AG09309 (cell line): ENCODE data around the gene PHF2.
"Not testable (repeated sequence)": the region's sequence is repeated elsewhere in the genome, so short reads cannot be mapped to it uniquely, and the experiment has no call there.

Source experiments
- DNase-seq: peaks from one replicate; pipeline ENCODE4 v3.0.0-alpha.2; 2010; ENCODE audit warnings: low read depth
- H3K4me3 ChIP-seq: 2 replicates; pipeline ENCODE4 v1.5.1; 2011; ENCODE audit warnings: mild to moderate bottlenecking, low read depth, low read length, moderate library complexity; ENCODE audit not compliant: control insufficient read depth
- CTCF ChIP-seq: IDR thresholded peaks from 2 replicates; pipeline ENCODE4 v1.5.1; 2011; ENCODE audit warnings: mild to moderate bottlenecking, low read depth, low read length, inconsistent platforms; ENCODE audit not compliant: insufficient read depth, control insufficient read depth; ENCODE audit errors: missing control alignments

PHF2 gene

GRCh38 chr9:93662016-93662638, 85.7 kb downstream of the PHF2 start:
- no peak overlapping the region for H3K4me3 ChIP-seq
- no peak for DNase-seq
- no peak for TF ChIP-seq CTCF

- H3K4me3 ChIP-seq = no peak overlapping the region
- no peak for TF ChIP-seq CTCF
- DNase-seq = no peak
These were observed 86.7 kb downstream of the PHF2 start for GRCh38 chr9:93662952-93663572.

GRCh38 chr9:93663877-93664548, 87.6 kb downstream of the PHF2 start:
- no peak for TF ChIP-seq CTCF
- DNase-seq = no peak
- H3K4me3 ChIP-seq = no peak overlapping the region

- no peak for TF ChIP-seq CTCF
- no peak overlapping the region for H3K4me3 ChIP-seq
- DNase-seq = no peak
These were observed 88.3 kb downstream of the PHF2 start for GRCh38 chr9:93664549-93665120.

GRCh38 chr9:93665128-93665636, 88.8 kb downstream of the PHF2 start:
- H3K4me3 ChIP-seq = no peak overlapping the region
- TF ChIP-seq CTCF = no peak
- no peak for DNase-seq

- H3K4me3 ChIP-seq = no peak overlapping the region
- TF ChIP-seq CTCF = no peak
- no peak for DNase-seq
These were observed 89.5 kb downstream of the PHF2 start for GRCh38 chr9:93665637-93666438.

GRCh38 chr9:93666439-93666784, 90.0 kb downstream of the PHF2 start:
- not testable (repeated sequence) for DNase-seq

More at GRCh38 chr9:93666439-93666784, 90.0 kb downstream of the PHF2 start:
- not testable (repeated sequence) for H3K4me3 ChIP-seq
